Measurements from ENCODE around the gene C11orf42.

C11orf42 gene

GRCh38 chr11:6194065-6194581, 11.2 kb upstream of the C11orf42 start:
- H3K4me3 ChIP-seq (ENCODE audit: low read depth, low read length), result no peak overlapping the region
- TF ChIP-seq CTCF (IDR thresholded peaks at IDR 0.05; ENCODE audit: low read depth, low read length), result no peak
- no peaks in the 10 kb centered on the region for H3K27me3 ChIP-seq
- no peaks in the 10 kb centered on the region for H3K36me3 ChIP-seq
- no peak for DNase-seq
- no peaks in the 10 kb centered on the region for H3K9me3 ChIP-seq
- H3K4me1 ChIP-seq, result no peaks in the 10 kb centered on the region

GRCh38 chr11:6196396-6196795, 9.0 kb upstream of the C11orf42 start:
- TF ChIP-seq CTCF (IDR thresholded peaks at IDR 0.05; ENCODE audit: low read depth, low read length), result no peak
- no peaks in the 10 kb centered on the region for H3K9me3 ChIP-seq
- no peaks in the 10 kb centered on the region for H3K27me3 ChIP-seq
- H3K36me3 ChIP-seq, result no peaks in the 10 kb centered on the region
- H3K4me1 ChIP-seq, result no peaks in the 10 kb centered on the region
- DNase-seq, result no peak
- no peak overlapping the region for H3K4me3 ChIP-seq (ENCODE audit: low read depth, low read length)

GRCh38 chr11:6197466-6198200, 7.7 kb upstream of the C11orf42 start:
- Histone ChIP-seq H3K9me3 (no peaks in the 10 kb centered on the region), H3K4me1 (no peaks in the 10 kb centered on the region), H3K36me3 (no peaks in the 10 kb centered on the region), H3K27me3 (no peaks in the 10 kb centered on the region), H3K4me3 (ENCODE audit: low read depth, low read length) (no peak overlapping the region)
- no peak for DNase-seq
- TF ChIP-seq CTCF (IDR thresholded peaks at IDR 0.05; ENCODE audit: low read depth, low read length), result no peak

GRCh38 chr11:6199174-6199810, 6.1 kb upstream of the C11orf42 start, which contains the start of gene OR52W1:
TSS of gene OR52W1 (plus strand) at chr11:6199224. CDS start at chr11:6199224, 0 bp downstream.
- Histone ChIP-seq H3K9me3 (no peaks in the 10 kb centered on the region), H3K27me3 (no peaks in the 10 kb centered on the region), H3K4me3 (ENCODE audit: low read depth, low read length) (no peak within 1 kb of the TSS), H3K4me1 (no peaks in the 10 kb centered on the region), H3K36me3 (no peaks in the 10 kb centered on the region)
- TF ChIP-seq CTCF (IDR thresholded peaks at IDR 0.05; ENCODE audit: low read depth, low read length), result no peak
- no peak for DNase-seq

GRCh38 chr11:6200975-6201374, 4.4 kb upstream of the C11orf42 start:
- H3K9me3 ChIP-seq, result no peaks in the 10 kb centered on the region
- TF ChIP-seq CTCF (IDR thresholded peaks at IDR 0.05; ENCODE audit: low read depth, low read length), result no peak
- no peaks in the 10 kb centered on the region for H3K36me3 ChIP-seq
- H3K4me3 ChIP-seq (ENCODE audit: low read depth, low read length), result no peak overlapping the region
- H3K4me1 ChIP-seq, result no peaks in the 10 kb centered on the region
- no peak for DNase-seq
- H3K27me3 ChIP-seq, result no peaks in the 10 kb centered on the region

GRCh38 chr11:6201481-6201880, 3.9 kb upstream of the C11orf42 start:
- Histone ChIP-seq H3K4me1 (no peaks in the 10 kb centered on the region), H3K36me3 (no peaks in the 10 kb centered on the region), H3K9me3 (no peaks in the 10 kb centered on the region), H3K27me3 (no peaks in the 10 kb centered on the region), H3K4me3 (ENCODE audit: low read depth, low read length) (no peak overlapping the region)
- TF ChIP-seq CTCF (IDR thresholded peaks at IDR 0.05; ENCODE audit: low read depth, low read length), result no peak
- no peak for DNase-seq

Measured in BE2C (cell line).